Pons (tissue), 1 donor: ENCODE measurements around the gene AHCYL1.

Source experiments
- DNase-seq: peaks from one replicate; pipeline ENCODE4 v3.0.0-alpha.2; 2016; ENCODE audit warnings: low spot score

The AHCYL1 gene

GRCh38 chr1:110063781-110064180, 79.2 kb downstream of the AHCYL1 start:
- DNase-seq = no peak

DNA sequence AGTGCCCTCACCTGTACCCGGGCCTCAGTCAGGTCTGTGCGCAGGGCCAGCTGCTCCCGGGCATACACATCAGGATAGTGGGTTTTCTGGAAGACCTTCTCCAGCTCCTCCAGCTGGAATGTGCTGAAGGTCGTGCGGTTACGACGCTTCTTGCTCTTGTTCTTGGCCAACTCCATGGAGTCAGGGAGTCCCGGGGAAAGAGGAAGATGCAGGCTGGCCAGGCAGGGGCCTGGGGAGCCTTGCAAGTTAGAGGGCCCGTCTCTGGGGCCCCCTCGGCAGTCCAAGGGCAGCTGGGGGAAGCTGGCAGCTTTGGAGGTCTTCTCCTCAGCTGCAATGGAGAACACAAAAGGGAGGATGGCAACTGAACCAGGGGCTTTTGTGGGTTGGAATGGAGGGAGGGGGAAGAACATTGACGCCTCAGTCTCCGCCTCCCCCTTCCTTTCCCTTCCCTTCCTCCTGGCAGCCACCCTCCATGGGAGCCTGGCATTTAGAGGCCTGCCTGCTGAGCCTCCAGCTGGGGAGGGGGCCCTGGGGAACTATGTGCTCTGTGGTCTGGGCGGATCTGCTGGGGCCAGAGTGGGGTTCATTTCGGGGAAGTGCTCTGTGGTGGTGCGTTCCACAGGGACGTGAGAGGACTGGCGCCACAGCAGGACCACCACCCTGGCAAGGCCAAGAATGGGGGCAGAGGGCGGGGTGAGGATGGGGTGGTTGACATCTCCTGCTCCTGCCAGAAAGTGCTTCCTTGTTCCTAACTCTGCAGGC, 80.2 kb downstream of the AHCYL1 start:
- no peak for DNase-seq

GRCh38 chr1:110065841-110066240, 81.3 kb downstream of the AHCYL1 start:
- no peak for DNase-seq

- no peak for DNase-seq
Observed at GRCh38 chr1:110067479-110067892, 82.9 kb downstream of the AHCYL1 start.

DNA sequence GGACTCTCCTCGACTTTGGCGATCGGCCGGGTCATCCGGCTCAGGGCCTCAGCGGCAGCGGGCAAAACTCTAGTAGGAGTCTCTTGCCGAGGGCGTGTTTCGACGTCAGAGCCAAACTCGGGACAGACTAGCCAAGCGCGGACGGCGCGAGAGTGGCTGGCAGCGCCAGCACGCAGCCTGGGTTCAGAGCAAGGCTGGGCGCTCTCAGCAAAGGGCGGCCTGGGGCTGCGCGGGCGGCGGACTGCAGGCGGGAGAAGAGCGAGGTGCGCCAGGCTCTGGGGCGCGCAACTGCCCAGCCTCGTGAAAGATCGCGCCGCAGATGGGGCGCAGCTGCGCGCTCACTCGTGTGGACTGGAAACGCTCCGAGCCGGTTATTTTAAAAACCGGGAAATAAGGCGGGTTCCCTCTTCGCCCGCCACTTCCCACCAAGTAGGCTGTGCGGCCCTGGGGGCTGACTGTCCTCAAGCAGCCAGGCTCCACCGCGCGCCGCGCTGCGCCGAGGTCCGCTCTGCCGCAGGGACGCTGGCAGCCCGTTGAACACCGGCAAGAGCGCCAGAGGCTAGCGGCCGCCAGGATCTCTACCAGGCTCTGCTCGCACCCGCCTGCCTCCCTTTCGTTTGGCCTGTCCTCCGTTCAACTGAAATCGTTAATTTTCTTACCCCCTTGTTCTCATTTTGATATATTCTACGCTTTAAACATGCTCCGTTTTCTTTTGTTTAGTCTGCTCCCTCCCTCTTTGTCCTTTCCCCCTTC, 83.5 kb downstream of the AHCYL1 start:
- no peak for DNase-seq

DNA sequence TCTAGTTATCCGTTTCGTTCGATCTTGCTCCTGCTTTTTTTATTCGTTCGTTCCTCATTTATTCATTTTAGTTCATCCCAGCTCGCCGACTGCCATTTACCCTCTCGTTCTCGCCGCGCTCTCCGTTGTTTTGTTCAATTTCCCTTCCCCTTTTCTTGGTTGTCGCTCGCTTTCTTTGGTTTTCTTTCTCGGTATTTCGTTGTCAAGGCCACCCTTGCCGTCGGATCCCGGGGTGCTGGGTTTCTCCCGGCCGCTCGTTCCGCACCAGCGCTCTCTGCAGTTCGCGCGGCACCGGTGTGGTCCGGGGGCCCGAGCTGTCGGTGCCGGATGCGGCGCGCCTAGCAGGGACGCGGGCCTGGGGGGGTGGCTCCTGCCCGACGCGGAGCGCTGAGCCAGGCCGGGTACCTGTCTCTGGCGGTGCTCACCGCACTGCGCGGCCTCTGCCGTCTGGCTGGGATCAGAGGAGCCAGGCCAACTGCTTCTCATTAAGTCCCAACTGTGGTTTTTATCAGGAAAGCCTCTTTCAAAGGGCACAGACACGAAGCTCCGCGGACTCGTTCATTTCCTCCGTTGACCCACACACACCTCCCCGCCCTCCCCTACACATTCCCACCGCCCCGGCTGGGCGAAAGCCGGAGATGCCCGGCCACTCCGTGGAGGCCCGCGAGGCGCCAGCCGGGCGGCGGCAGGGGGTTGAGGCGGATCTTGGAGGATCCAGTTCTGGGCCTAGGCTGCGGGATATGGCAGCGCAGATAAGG, 84.3 kb downstream of the AHCYL1 start:
- DNase-seq = no peak

DNA sequence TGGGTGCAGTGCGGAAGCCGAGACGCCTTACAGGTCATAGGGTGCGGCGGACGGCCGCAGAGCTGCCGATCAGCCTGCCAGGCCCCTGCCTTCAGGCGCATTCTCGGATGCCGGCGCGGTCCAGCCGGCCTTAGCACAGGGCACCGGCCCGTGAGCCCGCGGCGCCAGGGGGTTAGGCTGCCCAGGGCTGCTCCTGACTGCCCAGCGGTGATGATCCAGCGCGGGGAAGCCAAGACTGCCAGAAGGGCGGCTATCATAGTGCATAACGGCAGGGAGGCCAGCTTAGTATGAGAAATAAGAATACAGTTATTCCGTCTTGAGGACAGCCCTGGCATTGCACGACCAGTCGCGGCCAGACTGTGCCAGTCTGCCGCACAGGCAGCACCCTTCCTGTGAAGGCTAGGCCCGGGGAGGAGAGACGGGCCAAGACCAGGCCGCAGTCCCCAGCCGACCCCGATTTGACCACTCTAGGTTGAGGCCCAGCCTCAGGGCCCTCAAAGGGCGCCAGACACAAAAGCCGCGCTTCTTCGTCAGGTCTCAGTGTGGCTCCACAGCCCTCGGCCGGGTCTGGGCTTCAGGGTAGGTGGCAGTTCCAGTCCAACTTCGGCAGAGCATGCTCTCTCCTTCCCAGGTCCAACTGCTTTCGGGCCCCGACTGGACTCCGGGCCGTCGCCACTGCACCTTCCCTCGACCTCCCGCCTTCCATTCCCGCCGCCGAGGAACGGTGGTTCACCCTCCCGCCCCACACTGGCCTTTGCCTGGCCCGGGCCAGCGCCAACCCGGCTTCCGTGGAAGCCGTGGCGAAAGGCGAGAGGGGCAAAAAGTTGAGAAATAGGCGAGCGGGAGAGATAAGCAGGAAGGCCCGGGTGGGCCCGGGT, 85.1 kb downstream of the AHCYL1 start:
- DNase-seq = no peak

DNA sequence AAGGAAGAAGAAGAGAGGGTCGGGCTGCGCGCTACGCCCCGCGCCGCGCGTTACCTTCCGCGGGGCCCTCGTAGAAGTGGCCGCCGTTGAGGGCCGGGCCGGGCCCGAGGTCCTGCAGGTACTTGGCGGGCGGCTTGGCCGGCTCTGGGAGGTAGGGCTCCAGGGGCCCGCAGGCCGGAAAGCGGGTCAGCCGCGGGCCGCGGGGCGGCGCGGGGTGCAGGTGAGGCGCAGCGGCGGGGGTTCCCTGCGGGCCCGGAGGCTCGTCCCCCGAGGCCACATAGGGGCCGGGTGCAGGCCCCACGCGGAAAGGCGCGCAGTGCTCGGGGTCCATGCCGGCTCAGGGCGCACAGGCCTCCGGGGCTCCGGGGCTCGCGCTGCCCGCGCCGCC, 85.7 kb downstream of the AHCYL1 start:
- no peak for DNase-seq

GRCh38 chr1:110070671-110071242, 86.2 kb downstream of the AHCYL1 start, which contains the start of gene ALX3:
Gene ALX3 (minus strand): TSS chr1:110070672. CDS start chr1:110070612, 60 bp downstream.
- no peak for DNase-seq
